Loucy (cell line): ENCODE results near the gene LEPR.

Experiments used
- EZH2phosphoT487 ChIP-seq: fragments of 200-600 bp; IDR thresholded peaks from 2 replicates; pipeline ENCODE4 v1.6.1; 2018; ENCODE audit warnings: antibody characterized with exemption, mild to moderate bottlenecking, moderate library complexity, borderline replicate concordance
- TF ChIP-seq, protein P1 (sequence below): fragments of 200-600 bp; sonication (generic); conservative IDR thresholded peaks from 2 replicates; pipeline ENCODE4 v1.5.1; 2014; ENCODE audit warnings: mild to moderate bottlenecking, antibody characterized with exemption, low read length

DNA sequence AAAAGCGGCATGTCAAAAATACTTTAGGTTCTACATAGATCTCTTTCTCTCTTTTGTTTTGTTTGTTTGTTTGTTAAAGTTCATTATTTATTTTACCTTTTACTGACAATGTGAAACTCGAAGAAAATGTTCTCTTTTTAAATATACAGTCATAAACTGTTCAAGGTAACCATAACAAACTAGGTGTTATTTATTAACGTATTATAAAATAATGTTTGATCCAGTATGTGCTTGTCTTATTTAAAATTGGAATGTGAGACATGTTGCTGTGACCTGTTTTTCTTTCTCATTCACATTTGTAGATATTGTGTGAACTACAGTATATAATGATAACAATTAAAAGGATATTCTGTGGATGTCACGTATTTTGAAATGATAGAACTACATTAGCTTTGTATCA is 5.9 kb upstream of the LEPR start:
- TF ChIP-seq, protein P1, sequence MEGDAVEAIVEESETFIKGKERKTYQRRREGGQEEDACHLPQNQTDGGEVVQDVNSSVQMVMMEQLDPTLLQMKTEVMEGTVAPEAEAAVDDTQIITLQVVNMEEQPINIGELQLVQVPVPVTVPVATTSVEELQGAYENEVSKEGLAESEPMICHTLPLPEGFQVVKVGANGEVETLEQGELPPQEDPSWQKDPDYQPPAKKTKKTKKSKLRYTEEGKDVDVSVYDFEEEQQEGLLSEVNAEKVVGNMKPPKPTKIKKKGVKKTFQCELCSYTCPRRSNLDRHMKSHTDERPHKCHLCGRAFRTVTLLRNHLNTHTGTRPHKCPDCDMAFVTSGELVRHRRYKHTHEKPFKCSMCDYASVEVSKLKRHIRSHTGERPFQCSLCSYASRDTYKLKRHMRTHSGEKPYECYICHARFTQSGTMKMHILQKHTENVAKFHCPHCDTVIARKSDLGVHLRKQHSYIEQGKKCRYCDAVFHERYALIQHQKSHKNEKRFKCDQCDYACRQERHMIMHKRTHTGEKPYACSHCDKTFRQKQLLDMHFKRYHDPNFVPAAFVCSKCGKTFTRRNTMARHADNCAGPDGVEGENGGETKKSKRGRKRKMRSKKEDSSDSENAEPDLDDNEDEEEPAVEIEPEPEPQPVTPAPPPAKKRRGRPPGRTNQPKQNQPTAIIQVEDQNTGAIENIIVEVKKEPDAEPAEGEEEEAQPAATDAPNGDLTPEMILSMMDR = no peak
- no peak for TF ChIP-seq EZH2phosphoT487
